GM21717 (cell line): Measurements from ENCODE around the gene SPTB.
"Not testable (repeated sequence)": the region's sequence is repeated elsewhere in the genome, so short reads cannot be mapped to it uniquely, and the experiment has no call there.

ENCODE experiments used
- ATAC-seq: cut with Tn5 transposase; IDR thresholded peaks from one replicate; pipeline ENCODE4 v1.9.1; 2021; ENCODE audit warnings: mild to moderate bottlenecking, moderate library complexity; ENCODE audit not compliant: unreplicated experiment

The SPTB gene

GRCh38 chr14:64879635-64880220, at the start of gene SPTB:
Gene SPTB, minus strand, starts transcription at chr14:64879907. Its CDS starts 56,813 bp downstream, at chr14:64823094.
- ATAC-seq: no peak

DNA sequence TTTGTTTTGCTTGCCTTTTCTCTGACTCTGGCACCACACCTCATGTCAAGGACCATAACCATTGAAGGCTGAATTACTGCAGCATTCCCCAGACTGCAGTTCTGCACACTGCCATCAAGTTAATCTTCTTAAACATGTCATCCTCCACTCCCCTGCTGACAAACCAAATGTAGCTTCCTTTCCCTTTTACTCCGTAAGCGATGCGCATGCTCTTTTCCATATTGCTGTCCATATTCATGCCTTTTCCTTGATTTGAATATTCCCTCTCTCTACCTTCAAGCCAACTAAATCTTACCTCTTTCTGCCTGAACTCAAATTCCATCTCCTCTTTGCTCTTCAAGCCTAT, 49.3 kb upstream of the SPTB start:
- ATAC-seq: no peak

DNA sequence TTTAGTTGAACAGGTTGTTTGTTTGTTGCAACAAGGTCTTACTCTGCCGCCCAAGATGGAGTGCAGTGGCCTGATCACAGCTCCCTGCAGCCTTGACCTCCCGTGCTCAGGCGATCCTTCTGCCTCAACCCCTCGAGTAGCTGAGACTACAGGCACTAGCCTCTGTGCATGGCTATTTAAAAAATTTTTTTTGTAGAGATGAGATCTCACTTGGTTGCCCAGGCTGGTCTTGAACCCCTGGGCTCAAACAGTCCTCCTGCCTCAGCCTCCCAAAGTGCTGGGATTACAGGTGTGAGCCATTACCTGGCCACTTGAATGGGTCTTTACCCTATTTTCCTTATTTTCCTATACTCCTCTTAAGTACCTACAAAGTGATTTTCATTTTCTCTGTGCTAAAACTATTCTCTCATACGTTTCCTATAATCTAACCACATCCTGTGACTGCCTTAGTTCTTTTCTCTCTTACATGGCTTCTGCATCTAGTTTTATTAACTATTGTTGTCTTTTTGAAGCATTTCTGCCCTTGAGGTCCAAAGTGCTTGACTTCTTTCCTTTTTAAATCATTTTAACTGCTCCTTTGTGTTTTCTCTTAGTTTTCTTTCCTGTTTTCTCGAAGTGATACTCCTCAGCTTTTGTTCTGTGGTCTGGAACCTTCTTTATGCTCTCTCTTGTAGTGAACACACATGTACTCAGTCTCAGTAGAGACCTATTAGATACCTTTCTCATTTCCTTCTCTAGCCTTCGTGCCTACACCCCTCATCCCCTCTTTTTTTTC, 48.7 kb upstream of the SPTB start:
- ATAC-seq: peak; percentile 78

- no peak for ATAC-seq
Observed at GRCh38 chr14:64927031-64927430, 47.3 kb upstream of the SPTB start.

DNA sequence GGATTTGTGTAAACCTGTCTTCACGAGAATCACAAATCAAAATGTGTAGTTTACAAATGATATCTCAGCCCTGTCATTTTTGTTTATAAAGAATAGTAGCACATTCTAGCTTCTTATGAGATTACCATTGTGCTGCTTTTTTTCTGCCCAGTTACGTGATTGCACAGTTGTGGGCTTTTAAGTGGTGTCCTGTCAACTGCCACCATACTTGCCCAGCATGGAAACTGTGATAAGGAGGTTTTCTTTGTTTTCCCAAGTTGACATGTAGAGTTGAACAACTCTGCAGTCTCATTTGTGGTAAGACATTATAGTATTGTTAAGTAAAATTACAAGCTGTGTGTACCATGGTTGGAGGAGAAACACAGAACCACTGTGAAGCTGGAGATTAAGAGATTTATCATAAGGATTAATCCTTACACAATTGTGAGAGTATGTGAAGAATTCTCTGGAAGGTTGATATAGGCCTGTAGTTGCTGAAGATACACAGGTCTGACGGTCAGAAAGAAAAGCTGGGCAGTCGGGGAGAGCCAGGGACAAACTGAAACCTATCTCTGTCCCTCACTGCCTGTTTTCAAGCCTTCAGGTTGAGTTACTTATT, 46.8 kb upstream of the SPTB start:
- no peak for ATAC-seq

- no peak for ATAC-seq
Observed at GRCh38 chr14:64923015-64923414, 43.3 kb upstream of the SPTB start.

DNA sequence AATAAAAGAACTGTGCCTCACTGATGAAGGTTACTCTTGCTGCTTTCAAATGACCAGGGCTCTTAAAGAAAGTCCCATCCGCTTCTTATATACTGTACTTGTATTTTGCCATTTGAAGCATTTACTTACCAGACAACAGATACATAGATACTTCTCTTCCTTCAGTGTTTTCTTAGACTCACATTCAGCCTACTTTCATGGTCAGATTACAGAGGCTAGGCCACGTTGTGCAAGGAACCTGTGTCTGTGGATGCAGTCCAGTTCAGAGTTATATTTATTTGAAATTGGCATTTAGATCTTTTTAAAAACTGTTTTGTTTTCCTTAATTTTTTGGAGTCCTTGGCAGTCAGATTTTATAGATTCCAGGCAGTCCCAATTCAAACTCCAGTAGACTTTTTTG, 40.8 kb upstream of the SPTB start:
- ATAC-seq: no peak

GRCh38 chr14:64919618-64920017, 39.9 kb upstream of the SPTB start:
- no peak for ATAC-seq

- ATAC-seq: no peak
Observed at GRCh38 chr14:64919215-64919614, 39.5 kb upstream of the SPTB start.

DNA sequence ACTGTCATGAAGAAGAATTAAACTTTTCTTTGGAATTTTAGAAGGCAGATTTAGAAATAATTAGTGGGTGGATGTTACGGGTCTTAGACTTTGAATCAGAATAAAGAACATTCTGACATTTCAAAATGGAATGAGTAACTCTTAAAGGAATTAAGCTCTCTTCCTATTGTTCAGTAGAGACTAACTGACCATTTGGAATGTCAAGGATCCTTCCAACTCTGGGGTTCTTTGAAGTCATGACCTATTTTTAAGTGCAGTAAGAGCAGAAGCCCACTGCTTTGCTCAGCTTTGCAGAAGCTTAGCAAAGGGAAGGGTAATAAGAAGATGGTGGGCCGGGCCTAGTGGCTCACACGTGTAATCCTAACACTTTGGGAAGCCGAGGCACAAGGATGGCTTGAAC, 38.5 kb upstream of the SPTB start:
- no peak for ATAC-seq

DNA sequence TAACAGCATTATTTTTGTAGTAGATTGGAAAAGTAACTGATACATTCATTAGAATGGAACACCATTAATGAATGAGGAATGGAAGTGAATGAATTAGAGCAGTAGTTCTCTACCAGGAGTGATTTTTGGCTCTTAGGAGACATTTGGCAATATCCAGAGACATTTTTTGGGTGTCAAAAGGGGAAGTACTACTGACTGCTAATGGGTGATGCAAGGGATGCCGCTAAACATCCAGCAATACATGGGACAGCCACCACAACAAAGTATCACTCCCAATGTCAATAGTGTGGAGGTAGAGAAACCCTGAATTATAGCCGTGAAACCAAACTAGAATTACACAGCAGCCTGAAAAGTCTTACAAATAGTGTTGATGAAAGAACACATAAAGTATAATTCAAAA, 36.1 kb upstream of the SPTB start:
- no peak for ATAC-seq

- ATAC-seq: no peak
Observed at GRCh38 chr14:64915029-64915424, 35.3 kb upstream of the SPTB start.

DNA sequence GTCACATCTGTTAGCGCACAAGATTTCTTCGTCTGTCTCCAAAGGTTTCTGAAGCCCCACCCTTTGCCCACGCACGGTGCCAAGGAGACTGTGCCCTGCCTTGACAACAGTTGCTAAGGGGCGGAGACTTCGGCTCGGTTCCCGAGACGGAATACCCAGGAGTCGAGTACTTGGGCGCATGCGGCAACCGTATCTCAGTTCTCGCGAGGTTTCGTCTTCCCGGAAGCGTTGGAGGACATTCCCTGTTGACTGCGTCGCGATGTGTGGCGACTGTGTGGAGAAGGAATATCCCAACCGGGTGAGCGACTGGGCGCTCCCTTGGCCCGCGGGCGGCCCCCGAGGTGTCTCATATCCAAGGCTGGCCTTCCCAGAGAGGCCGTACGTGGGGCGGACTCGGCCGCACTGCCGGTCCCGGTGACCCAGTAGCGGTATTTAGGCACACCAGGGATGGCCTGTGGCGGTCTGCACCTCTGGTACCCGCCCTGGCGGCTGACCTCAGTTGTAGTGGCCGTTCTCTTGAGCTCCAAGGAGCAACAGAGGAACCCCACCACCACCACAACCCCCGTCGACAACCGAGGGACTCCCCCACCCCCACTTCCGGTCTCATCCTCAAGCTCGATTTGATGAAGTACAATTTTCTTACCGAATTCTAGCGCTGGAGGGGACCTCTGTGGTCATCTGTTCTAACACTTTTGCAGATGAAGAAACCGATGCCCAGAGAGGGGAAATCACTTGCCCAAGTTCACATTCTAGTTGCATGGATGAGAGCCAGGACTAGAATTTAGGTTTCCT, 34.7 kb upstream of the SPTB start, which contains the start of gene CHURC1:
CHURC1 (plus strand) TSS at position 219 of the 792 bp plus-strand sequence; CDS start at position 260, 41 bp downstream.
- ATAC-seq: peak; percentile 92

DNA sequence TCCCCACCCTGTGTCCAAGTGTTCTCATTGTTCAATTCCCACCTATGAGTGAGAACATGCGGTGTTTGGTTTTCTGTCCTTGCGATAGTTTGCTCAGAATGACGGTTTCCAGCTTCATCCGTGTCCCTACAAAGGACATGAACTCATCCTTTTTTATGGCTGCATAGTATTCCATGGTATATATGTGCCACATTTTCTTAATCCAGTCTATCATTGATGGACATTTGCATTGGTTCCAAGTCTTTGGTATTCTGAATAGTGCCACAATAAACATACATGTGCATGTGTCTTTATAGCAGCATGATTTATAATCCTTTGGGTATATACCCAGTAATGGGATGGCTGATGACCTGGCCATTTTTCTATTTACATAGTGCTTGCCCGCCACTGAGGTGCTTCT, 33.8 kb upstream of the SPTB start:
- not testable (repeated sequence) for ATAC-seq

DNA sequence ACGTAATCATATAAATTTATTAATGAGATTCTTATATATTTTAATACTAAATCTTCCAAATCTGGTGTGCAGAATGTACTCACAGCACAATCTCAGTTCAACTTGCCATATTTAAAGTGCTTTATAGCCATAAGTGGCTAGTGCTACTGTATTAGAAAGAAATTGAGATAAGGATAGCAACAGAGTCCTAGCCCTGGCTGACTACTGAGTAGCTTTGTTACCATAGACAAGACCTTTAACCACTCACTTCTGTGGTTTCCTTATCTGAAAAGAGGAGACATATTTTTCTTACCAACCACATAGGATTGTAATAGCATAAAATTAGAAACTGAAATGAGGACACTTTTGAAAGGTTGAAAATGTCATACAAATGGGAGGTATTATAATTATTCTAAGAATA, 32.6 kb upstream of the SPTB start:
- no peak for ATAC-seq

GRCh38 chr14:64910847-64911495, 31.3 kb upstream of the SPTB start:
- ATAC-seq: no peak

GRCh38 chr14:64906022-64906421, 26.3 kb upstream of the SPTB start:
- no peak for ATAC-seq

DNA sequence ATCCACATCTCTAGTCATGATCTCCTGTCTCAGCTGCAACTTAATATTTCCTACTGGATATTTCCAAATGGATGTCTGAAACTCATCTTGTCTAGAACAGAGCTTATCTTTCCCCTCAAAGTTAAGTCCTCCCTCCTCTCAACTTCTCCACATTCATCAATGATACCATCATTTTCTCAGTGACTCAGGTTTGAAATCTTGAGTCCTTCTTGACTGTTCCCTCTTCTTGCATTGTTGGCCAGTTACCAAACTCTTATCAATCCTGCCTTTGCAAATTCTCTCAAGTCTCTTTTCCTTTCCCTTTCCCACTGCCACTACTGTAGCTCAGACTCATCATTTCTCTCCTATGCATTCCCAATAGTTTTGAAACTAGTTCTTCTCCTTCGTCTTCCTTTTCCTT, 20.3 kb upstream of the SPTB start:
- no peak for ATAC-seq

DNA sequence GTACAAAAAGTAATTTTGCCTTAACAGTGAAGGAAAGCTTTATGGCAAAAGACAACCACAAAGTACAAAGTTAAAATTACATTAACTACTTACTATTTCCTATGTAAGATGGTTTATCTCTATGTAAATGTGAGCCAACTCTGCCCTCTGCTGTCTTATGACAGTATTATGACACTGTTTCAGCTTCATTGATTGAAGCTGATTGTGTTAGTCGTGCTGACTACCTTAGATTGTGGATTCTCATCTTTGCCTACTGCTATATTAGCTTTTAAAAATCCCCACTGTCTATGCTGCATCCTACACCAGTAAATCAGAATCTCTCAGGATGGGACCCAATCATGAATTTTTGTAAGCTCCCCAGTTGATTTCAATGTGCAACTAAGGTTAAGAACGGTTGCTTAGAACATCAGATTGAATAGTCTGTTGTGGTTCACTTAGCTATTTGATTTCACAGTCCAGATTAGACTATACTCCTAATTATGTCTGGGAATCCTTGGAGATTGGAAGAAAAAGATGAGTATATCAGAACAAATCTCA, 12.2 kb upstream of the SPTB start:
- no peak for ATAC-seq

- ATAC-seq: no peak
Observed at GRCh38 chr14:64891173-64891838, 11.6 kb upstream of the SPTB start.
